Fibroblast of skin of right biceps (primary cell): ENCODE results near the gene CCNJ.

ENCODE experiments used
- DNase-seq: peaks from one replicate; pipeline ENCODE4 v3.0.0-alpha.2; 2013

Gene CCNJ

GRCh38 chr10:96061232-96061631, 17.8 kb downstream of the CCNJ start:
- no peak for DNase-seq

DNA sequence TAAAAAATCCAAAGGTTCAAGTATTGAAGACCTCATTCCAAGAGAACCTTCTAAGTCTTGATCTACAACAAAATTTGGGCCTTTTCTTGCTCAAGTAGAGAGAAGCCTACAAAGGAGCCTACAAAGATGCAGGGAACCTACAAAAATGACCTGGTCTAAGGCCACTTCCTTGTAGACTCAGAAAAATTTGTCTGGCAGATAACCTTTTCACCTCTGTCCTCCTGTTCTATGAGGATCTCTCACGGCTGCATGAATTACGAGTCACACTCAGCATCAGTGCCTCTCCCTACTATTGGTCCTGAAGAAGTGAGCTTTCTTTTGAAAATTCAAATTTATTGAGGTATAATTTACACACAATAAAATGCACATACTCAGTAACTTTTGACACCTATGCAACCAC, 29.3 kb downstream of the CCNJ start:
- peak; percentile 23 for DNase-seq

GRCh38 chr10:96073722-96074121, 30.3 kb downstream of the CCNJ start:
- DNase-seq: peak; percentile 86

DNA sequence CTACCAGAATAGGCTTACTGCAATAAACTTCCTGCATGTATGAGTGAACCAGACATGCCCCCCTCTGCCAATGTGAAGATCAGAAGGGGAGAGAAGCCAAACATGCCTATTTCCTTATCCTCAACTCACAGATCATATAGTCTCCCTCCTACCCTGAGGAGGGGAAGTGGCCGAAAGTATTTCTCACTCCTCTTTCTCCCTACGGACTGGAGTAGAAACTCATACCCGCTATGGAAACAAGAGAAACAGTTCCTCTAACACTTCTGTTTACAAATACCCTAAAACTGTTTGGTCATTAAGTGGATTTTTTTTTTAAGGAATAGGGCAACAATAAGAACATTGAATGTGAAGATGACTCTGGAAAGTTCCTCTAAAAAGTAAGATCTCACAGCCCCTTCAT, 31.4 kb downstream of the CCNJ start:
- no peak for DNase-seq

DNA sequence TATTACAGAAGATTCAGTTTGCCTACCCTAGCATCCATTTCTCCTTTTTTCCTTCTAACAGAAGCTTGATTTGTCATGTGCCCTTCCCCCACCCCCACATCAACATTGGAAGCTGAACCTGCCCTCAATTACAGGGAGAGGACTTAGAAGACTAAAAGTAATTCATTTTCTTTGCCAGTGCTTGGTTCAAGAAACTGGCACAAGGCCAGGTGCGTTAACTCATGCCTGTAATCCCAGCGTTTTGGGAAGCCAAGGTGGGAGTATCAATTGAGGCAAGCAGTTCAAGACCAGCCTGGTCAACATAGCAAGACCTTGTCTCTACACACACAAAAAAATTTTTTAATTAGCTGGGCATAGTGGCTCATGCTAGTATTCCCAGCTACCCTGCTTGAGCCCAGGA, 32.6 kb downstream of the CCNJ start:
- no peak for DNase-seq

DNA sequence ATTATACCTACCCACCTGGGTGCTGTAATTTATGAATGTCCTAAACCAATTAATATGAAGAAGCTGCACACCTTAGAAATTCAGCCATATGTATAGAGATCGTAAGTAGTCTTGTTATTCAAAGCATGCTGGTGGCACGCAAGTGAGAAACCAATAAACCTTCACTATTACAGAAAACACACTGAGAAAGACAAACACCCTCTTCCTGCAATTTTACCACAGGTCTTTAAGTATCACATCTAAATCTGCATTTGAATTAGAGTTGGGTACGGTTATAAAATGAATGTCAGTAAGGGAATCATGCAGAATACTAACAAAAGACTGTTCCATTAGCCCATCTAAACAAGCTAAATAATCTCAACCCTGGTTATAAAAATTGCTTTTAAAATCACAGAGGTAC, 33.8 kb downstream of the CCNJ start:
- DNase-seq: no peak

GRCh38 chr10:96082153-96082552, 38.8 kb downstream of the CCNJ start:
- DNase-seq: no peak

DNA sequence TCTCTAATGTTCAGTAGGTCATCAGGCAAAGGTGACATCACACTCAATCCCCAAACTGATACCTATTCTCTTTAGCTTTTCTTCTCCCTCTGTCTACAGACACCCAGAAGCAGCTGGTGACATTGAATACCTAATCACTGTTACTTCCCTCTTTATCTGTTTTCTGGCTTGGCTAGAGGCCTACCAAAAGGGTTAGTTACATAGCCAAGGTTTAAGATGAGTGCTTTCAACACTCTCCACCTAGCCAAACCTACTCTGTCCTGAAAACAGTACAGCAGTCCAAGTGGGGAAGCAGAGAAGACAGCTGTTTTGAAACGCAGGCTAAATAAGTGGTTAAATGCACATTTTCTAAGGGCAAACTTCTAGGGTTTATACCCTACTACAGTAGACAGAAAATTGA, 39.4 kb downstream of the CCNJ start:
- DNase-seq: no peak

DNA sequence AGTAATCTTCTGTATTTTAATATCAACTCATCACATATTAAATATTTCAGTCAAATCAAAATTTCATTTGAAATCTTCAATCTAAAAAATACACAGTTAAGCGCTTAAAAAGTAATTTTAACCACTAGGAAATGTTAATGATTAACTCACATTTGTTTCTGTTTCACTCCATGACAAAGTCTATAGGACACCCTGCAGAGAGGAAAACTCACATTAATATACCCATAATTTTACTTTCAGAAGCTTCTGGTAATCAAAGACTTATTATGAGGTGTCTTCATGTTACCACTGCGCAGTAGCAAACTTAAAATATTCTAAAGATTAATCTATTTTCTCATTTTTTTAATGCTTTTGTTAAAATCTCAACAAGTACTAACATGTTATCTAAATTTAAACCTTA, 45.7 kb downstream of the CCNJ start:
- no peak for DNase-seq

- peak; percentile 98 for DNase-seq
These were observed 46.5 kb downstream of the CCNJ start for GRCh38 chr10:96089670-96090462.

DNA sequence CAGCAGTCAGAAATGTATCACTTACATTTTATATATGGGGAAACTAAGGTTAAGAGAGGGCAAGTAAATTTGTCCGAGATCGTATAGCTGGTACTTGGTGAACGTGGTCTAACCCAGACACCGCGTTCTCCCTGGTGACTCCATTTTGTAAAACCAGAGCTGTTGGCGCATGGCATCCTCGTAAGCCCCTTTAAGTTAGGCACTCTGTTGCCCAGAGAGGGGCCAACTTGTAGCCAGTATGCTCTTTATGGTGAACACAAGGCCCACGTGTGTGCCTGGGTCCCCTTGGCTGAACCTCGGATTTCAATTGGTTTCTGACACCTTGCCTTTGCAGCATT, 47.0 kb downstream of the CCNJ start:
- DNase-seq: no peak

DNA sequence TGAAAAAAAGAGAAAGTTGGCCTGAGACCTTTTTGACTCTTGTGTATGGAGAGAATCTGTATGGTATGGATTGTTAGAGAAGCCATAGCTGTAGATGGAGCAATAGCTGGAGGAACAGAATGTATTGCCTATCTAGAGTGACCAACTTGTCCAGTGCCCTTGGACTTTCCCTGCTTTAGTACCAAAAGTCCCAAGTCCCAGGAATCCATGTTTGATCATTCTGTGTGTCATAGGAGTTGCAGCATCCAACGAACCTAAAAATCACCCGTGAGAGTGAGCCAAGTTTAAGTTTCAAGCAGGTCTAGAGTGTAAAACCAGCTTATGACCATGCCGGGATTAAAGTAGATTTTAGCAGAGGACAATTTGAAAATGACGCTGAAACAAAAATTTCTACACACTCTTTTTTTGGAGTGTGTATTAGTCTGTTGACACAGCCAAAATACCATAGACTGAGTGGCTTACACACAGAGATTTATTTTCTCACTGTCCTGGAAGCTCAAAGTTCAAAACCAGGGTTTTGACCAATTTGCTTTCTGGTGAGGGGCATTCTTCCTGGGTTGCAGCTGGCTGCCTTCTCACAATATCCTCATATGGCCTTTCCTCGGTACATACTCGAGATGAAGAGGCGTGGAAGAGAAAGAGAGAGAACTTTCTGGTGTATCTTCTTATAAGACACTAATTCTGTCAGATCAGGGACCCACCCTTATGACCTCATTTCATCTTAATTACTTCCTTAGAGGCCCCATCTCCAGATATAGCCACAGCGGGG, 49.8 kb downstream of the CCNJ start:
- no peak for DNase-seq

- no peak for DNase-seq
These were observed 50.6 kb downstream of the CCNJ start for GRCh38 chr10:96093948-96094347.

- no peak for DNase-seq
These were observed 53.6 kb downstream of the CCNJ start for GRCh38 chr10:96096958-96097357.

- DNase-seq: no peak
These were observed 54.5 kb downstream of the CCNJ start for GRCh38 chr10:96097865-96098264.

- no peak for DNase-seq
These were observed 64.2 kb downstream of the CCNJ start for GRCh38 chr10:96107623-96108038.
